K562 (cell line): Measurements from ENCODE around the gene PPP2R2B. TPM values are rescaled to one million over a fixed set of nuclear protein-coding genes. Genes with fewer than 3 reads are reported as not detected.

ENCODE experiments used
- GATAD2B ChIP-seq: fragments of 450-650 bp; IDR thresholded peaks from 2 replicates; pipeline ENCODE4 v1.6.1; 2017; ENCODE audit warnings: mild to moderate bottlenecking, borderline replicate concordance
- KDM4B ChIP-seq, 2 experiments: fragments of 450-650 bp in 1 of 2; sonication (generic) in 1 of 2; IDR thresholded peaks; 2 replicates each; pipeline ENCODE4 v1.6.1; 2016 to 2017; ENCODE audit warnings: borderline replicate concordance in 2 of 2, antibody characterized with exemption in 1 of 2, low read depth in 1 of 2, mild to moderate bottlenecking in 1 of 2
- polyA plus RNA-seq, 8 experiments: library from polyadenylated mRNA; depleted of rRNA in 4 of 8; stranded (reverse) in 5 of 8; unstranded in 3 of 8; fragments of >200 nt; fragmentation: Nextera tagmentation in 2 of 8; fragmentation: Illumina TruSeq in 1 of 8; extraction: Ambion mirVana in 2 of 8; extraction: Trizol in 1 of 8; gene quantifications; 2 replicates each; pipeline versions ENCODE4 v1.2.1 to v1.2.3, GENCODE V29; 2011 to 2014; ENCODE audit warnings: inconsistent platforms in 1 of 8, missing spikeins in 1 of 8
- total RNA-seq, 7 experiments: library from RNA; depleted of rRNA in 6 of 7; stranded (reverse); fragments of >200 nt in 6 of 7; fragmentation: Illumina TruSeq in 2 of 7; extraction: Trizol in 2 of 7; gene quantifications; 2 replicates each; pipeline versions ENCODE4 v1.2.1 to v1.2.3, GENCODE V29; 2011 to 2021; ENCODE audit warnings: low replicate concordance in 1 of 7
- TF ChIP-seq, protein P1 (sequence below): IDR thresholded peaks from 2 replicates; pipeline ENCODE4 v1.6.1; 2016; ENCODE audit warnings: missing genetic modification characterization, missing compliant biosample characterization
- TF ChIP-seq, protein P2 (sequence below): fragments of 250-450 bp; sonication (Bioruptor Pico); IDR thresholded peaks from 2 replicates; pipeline ENCODE4 v1.8.0; 2022; ENCODE audit warnings: moderate library complexity, mild to moderate bottlenecking, inconsistent platforms
- TF ChIP-seq, protein P3 (sequence below): fragments of 450-650 bp; IDR thresholded peaks from 2 replicates; pipeline ENCODE4 v1.6.1; 2016; ENCODE audit warnings: mild to moderate bottlenecking

PPP2R2B gene
- total and polyA plus RNA-seq, 9 of the 15 experiments (the other 6 are each of a cell fraction or from before 2014, with no cell fraction given), result not detected

DNA sequence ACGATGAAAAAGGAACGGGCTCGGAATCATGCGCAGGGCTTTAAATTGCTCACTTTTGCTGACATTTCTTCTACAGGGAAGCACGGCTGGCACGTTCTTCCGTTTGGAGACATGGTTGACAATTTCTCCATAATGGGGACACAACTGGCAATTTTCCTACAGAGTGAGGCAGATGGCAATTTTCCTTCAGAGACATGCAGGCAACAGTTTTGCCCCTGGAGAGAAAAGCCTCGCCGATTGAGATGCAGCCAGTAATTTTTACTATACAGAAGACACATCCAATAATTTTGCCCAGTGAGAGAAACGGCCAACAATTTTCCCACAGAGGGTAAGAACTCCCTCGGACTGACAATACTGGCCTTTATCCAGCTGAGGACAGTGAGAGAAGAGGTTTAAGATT, 271.7 kb downstream of the PPP2R2B start (continued):
- TF ChIP-seq, protein P1, sequence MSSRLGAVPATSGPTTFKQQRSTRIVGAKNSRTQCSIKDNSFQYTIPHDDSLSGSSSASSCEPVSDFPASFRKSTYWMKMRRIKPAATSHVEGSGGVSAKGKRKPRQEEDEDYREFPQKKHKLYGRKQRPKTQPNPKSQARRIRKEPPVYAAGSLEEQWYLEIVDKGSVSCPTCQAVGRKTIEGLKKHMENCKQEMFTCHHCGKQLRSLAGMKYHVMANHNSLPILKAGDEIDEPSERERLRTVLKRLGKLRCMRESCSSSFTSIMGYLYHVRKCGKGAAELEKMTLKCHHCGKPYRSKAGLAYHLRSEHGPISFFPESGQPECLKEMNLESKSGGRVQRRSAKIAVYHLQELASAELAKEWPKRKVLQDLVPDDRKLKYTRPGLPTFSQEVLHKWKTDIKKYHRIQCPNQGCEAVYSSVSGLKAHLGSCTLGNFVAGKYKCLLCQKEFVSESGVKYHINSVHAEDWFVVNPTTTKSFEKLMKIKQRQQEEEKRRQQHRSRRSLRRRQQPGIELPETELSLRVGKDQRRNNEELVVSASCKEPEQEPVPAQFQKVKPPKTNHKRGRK (tag), result no peak
- no peak for TF ChIP-seq GATAD2B
- TF ChIP-seq, protein P2, sequence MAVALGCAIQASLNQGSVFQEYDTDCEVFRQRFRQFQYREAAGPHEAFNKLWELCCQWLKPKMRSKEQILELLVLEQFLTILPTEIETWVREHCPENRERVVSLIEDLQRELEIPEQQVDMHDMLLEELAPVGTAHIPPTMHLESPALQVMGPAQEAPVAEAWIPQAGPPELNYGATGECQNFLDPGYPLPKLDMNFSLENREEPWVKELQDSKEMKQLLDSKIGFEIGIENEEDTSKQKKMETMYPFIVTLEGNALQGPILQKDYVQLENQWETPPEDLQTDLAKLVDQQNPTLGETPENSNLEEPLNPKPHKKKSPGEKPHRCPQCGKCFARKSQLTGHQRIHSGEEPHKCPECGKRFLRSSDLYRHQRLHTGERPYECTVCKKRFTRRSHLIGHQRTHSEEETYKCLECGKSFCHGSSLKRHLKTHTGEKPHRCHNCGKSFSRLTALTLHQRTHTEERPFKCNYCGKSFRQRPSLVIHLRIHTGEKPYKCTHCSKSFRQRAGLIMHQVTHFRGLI (CRISPR knock-in tag), result no peak
- TF ChIP-seq, protein P3, sequence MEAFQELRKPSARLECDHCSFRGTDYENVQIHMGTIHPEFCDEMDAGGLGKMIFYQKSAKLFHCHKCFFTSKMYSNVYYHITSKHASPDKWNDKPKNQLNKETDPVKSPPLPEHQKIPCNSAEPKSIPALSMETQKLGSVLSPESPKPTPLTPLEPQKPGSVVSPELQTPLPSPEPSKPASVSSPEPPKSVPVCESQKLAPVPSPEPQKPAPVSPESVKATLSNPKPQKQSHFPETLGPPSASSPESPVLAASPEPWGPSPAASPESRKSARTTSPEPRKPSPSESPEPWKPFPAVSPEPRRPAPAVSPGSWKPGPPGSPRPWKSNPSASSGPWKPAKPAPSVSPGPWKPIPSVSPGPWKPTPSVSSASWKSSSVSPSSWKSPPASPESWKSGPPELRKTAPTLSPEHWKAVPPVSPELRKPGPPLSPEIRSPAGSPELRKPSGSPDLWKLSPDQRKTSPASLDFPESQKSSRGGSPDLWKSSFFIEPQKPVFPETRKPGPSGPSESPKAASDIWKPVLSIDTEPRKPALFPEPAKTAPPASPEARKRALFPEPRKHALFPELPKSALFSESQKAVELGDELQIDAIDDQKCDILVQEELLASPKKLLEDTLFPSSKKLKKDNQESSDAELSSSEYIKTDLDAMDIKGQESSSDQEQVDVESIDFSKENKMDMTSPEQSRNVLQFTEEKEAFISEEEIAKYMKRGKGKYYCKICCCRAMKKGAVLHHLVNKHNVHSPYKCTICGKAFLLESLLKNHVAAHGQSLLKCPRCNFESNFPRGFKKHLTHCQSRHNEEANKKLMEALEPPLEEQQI, result no peak
- TF ChIP-seq KDM4B (IDR thresholded peaks at IDR 0.05; ENCODE audit: borderline replicate concordance in 2 of 2, low read depth in 1 of 2), result no peak
